T-helper 9 cell (primary cell): ENCODE measurements around the gene SLC2A9.
"Not testable (repeated sequence)": the region's sequence is repeated elsewhere in the genome, so short reads cannot be mapped to it uniquely, and the experiment has no call there.

Source experiments
- DNase-seq: peaks from one replicate; pipeline ENCODE4 v3.0.0-alpha.2; 2020

The SLC2A9 gene

DNA sequence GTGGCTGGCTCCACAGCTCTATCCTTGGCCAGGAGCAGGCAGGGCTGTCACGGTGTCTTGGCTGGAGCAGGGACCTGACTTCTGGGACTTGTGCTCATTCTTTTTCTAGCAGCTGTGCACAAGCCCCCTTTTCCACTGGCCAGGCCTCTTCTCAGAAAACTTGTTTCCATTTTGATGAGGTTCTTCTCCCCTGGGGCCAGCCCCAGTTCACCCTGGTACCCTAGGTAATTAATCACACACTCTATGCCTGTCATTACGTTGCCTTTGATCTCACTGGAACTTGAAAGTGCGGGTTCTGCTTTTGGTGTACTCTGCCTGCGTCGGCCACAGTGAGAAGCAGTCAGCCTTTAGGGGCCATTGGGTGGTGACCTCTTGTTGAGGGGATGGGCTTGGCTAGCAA is 213.2 kb downstream of the SLC2A9 start:
- DNase-seq = no peak

DNA sequence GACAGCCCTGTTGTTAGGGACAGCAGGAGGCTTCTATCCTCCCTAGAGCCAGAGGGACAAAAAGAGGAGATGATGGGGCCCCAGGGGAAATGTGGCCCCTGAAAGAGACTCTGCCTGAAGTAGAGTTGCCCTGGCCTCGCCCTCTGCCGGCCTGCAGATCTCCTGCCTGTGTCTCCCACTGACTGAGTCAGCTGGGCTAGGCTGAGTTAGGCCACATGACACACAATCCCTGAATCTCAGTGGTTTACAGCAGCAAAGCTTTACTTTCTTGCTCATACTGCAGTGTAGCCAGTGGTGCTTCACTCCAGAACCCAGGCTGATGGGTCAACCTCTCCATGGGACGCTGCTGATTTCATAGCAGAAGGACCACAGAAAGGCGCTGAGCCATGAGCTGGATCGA is 216.4 kb downstream of the SLC2A9 start:
- DNase-seq = no peak

DNA sequence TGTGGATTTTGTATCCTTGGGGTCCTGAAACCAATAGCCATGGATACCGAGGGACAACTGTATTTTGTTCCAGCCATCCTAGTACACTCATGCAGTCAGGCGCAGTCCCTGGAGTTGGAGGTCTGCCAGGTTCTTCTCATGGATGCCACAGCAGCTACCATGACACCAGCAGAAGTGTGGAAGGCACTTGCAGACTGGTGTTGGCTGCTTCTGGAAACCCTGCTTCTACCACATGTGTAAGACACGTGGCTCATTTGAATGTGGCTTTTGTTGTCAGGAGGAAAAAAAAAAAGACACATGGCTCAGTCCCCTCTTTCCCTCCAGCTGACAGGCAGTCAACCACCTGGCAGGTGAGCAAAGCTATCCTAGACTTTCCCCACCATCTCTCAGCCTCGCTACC is 220.4 kb downstream of the SLC2A9 start:
- no peak for DNase-seq

DNA sequence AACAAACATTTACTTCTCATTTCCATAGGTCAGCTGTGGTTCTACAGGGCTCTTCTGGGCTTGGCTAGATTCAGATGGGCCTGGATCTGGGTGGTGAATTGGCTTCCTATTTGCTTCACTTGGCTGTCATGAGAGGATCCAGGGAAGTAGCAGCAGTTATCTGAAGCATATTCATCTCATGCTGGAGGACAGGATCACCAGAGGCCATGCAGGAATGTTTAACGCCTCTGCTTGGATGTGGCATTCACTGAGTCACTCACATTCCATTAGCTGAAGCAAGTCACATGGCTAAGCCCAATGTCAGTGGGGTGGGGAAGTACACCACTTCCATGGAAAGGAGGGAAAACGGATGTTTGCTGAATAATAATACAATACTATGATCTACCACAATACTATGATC is 224.7 kb downstream of the SLC2A9 start:
- not testable (repeated sequence) for DNase-seq

DNA sequence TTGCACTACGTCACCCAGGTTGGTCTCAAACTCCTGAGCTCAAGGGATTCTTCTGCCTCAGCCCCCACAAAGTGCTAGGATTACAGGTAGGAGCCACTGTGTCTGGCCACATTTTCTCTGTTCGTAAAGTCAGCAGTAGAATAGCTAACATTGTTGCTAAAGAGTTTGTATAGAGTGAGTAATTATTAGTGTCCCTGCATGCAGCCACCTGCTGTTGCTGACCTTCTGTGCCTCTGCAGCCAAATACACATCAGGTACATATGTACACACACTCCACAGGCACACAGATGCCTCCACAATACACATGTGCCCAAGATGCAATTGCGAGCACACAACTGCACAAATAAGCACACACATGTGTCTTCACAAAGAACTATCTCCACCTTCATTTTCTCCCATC is 228.9 kb downstream of the SLC2A9 start:
- DNase-seq = no peak

DNA sequence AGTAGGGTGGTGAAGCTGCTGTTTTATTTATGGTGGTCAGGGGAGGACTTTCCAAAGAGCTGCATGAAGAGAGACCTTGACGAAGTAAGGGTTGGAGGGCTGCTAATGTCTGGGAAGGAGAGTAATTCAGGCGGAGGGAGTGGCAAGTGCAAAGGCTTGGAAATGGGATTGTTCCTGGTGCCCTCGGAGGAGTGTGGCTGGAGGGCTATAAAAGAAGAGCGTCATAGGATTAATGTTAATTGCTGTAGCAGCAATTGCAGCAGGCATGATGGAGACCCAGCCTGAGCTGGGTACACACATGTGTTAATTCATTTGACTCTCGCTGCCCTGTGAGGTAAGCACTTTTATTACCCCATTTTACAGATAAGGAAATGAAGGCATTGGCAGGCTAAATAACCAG is 235.4 kb downstream of the SLC2A9 start:
- DNase-seq = not testable (repeated sequence)

DNA sequence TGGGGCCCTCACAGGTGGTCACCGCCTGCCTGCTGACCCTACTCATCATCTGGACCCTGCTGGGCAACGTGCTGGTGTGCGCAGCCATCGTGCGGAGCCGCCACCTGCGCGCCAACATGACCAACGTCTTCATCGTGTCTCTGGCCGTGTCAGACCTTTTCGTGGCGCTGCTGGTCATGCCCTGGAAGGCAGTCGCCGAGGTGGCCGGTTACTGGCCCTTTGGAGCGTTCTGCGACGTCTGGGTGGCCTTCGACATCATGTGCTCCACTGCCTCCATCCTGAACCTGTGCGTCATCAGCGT is 239.2 kb downstream of the SLC2A9 start:
- DNase-seq = no peak

DNA sequence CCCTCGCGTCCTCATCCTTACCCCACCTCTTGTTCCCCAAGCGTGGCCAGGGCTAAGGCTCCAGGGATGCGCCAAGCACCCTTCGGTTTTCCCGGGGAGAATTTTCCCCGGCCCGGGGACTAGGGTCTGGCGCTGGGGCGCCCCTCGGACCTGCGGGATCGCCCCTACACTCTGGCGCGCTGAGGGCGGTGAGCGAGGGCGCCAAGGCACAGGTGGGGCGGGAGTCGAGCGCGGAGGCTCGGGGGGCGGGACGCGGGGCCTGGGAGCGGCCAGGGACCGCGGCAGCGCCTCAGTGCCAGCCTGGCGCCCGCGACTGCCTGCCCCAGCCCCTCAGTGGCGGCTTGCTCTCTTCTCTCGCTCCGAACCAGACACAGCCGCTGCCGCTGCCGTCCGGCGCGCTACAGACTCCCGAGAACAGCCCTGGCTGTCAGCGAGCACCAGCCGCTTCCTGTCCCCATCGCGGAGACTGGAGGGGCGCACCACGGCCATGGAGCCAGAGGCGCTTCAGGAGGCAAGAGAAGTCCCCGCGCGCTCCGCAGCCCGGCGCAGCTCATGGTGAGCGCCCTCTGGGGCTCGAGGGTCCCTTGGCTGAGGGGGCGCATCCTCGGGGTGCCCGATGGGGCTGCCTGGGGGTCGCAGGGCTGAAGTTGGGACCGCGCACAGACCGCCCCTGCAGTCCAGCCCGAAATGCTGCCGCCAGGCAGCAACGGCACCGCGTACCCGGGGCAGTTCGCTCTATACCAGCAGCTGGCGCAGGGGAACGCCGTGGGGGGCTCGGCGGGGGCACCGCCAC is 239.8 kb downstream of the SLC2A9 start, which contains the start of gene DRD5:
Gene DRD5, plus strand, starts transcription at position 292 of the 793 bp plus-strand sequence. Its CDS starts 396 bp downstream, at position 688.
- DNase-seq = no peak
